Endothelial cell of umbilical vein (primary cell): ENCODE results near the gene USH1C.

Experiments
- POLR2AphosphoS5 ChIP-seq: IDR thresholded peaks from 2 replicates; pipeline ENCODE4 v1.6.1; 2012; ENCODE audit warnings: low read depth, mild to moderate bottlenecking, control low read depth, low read length, moderate library complexity; ENCODE audit not compliant: insufficient read depth
- TF ChIP-seq, protein P1 (sequence below), 2 donors: IDR thresholded peaks; 1 replicate in 1 of 2; 2 replicates in 1 of 2; pipeline ENCODE4 v1.5.1; 2011; ENCODE audit warnings: low read length in 2 of 2, mild to moderate bottlenecking in 2 of 2, moderate library complexity in 2 of 2, control low read depth in 1 of 2, inconsistent platforms in 1 of 2, low read depth in 1 of 2; ENCODE audit not compliant: insufficient read depth in 1 of 2; ENCODE audit errors: extremely low read depth in 1 of 2

DNA sequence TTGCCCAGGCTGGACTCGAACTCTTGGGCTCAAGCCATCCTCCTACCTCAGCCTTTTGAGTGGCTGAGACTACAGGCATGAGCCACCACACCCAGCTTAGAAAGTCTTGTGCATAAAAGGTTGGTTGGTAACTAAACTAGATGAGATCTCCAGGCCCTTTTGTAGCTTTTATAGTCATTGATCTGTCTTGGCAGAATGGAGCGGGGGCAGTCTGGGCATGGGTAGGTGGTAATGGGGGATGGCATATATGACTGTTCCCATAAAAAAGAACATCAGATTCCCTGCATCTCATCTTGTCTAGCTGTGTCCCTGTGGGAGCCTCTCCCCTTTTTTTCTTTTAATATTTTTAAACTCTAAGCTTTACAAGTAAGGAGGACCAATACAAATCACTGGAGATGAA, 97.7 kb downstream of the USH1C start:
- TF ChIP-seq, protein P1, sequence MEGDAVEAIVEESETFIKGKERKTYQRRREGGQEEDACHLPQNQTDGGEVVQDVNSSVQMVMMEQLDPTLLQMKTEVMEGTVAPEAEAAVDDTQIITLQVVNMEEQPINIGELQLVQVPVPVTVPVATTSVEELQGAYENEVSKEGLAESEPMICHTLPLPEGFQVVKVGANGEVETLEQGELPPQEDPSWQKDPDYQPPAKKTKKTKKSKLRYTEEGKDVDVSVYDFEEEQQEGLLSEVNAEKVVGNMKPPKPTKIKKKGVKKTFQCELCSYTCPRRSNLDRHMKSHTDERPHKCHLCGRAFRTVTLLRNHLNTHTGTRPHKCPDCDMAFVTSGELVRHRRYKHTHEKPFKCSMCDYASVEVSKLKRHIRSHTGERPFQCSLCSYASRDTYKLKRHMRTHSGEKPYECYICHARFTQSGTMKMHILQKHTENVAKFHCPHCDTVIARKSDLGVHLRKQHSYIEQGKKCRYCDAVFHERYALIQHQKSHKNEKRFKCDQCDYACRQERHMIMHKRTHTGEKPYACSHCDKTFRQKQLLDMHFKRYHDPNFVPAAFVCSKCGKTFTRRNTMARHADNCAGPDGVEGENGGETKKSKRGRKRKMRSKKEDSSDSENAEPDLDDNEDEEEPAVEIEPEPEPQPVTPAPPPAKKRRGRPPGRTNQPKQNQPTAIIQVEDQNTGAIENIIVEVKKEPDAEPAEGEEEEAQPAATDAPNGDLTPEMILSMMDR (IDR thresholded peaks at IDR 0.05; ENCODE audit: extremely low read depth in 1 of 2, insufficient read depth in 1 of 2, low read depth in 1 of 2, low read length in 2 of 2): no peak
- TF ChIP-seq POLR2AphosphoS5: no peak
